ENCODE data around the gene SMC5.

DNA sequence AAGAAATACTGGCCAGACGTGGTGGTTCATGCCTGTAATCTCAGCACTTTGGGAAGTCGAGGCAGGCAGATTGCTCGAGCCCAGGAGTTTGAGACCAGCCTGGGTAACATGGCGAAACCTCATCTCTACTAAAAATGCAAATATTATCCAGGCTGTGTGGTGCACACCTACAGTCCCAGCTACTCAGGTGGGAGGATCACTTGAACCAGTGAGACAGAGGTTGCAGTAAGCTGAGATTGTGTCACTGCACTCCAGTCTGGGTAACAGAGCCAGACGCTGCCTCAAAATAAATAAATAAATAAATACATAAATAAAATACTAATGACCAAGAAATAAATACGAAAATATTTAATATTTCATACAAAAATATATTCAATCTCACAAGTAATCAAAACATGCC, 136.9 kb downstream of the SMC5 start:
- TF ChIP-seq, protein P1, sequence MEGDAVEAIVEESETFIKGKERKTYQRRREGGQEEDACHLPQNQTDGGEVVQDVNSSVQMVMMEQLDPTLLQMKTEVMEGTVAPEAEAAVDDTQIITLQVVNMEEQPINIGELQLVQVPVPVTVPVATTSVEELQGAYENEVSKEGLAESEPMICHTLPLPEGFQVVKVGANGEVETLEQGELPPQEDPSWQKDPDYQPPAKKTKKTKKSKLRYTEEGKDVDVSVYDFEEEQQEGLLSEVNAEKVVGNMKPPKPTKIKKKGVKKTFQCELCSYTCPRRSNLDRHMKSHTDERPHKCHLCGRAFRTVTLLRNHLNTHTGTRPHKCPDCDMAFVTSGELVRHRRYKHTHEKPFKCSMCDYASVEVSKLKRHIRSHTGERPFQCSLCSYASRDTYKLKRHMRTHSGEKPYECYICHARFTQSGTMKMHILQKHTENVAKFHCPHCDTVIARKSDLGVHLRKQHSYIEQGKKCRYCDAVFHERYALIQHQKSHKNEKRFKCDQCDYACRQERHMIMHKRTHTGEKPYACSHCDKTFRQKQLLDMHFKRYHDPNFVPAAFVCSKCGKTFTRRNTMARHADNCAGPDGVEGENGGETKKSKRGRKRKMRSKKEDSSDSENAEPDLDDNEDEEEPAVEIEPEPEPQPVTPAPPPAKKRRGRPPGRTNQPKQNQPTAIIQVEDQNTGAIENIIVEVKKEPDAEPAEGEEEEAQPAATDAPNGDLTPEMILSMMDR (IDR thresholded peaks at IDR 0.05), result no peak
- TF ChIP-seq POLR2A (IDR thresholded peaks at IDR 0.05), result no peak
